ENCODE data around the gene BUD13. TPM values are rescaled to one million over a fixed set of nuclear protein-coding genes. Genes with fewer than 3 reads are reported as not detected.

The BUD13 gene
- total RNA-seq, 1 experiment from 2014 or later = 39.4 TPM

GRCh38 chr11:116776522-116776984 is 3.8 kb upstream of the BUD13 start:
- no peak for TF ChIP-seq EZH2 (IDR thresholded peaks at IDR 0.05; ENCODE audit: borderline replicate concordance, low read depth, low read length, poor library complexity, severe bottlenecking)
- TF ChIP-seq, protein P1, sequence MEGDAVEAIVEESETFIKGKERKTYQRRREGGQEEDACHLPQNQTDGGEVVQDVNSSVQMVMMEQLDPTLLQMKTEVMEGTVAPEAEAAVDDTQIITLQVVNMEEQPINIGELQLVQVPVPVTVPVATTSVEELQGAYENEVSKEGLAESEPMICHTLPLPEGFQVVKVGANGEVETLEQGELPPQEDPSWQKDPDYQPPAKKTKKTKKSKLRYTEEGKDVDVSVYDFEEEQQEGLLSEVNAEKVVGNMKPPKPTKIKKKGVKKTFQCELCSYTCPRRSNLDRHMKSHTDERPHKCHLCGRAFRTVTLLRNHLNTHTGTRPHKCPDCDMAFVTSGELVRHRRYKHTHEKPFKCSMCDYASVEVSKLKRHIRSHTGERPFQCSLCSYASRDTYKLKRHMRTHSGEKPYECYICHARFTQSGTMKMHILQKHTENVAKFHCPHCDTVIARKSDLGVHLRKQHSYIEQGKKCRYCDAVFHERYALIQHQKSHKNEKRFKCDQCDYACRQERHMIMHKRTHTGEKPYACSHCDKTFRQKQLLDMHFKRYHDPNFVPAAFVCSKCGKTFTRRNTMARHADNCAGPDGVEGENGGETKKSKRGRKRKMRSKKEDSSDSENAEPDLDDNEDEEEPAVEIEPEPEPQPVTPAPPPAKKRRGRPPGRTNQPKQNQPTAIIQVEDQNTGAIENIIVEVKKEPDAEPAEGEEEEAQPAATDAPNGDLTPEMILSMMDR (conservative IDR thresholded peaks at IDR 0.05; ENCODE audit: low read depth, low read length) = no peak
- POLR2A ChIA-PET (ENCODE audit: low non-redundant PET) = no interaction called here
- Histone ChIP-seq H3K9me3 (ENCODE audit: low read depth, low read length, poor library complexity, severe bottlenecking) (no peaks in the 10 kb centered on the region), H3K27ac (ENCODE audit: low read depth, low read length, poor library complexity, severe bottlenecking) (no peak overlapping the region), H3K36me3 (ENCODE audit: insufficient read depth, low read length, poor library complexity, severe bottlenecking) (peaks cover 39% of the 10 kb centered on the region), H3K4me3 (ENCODE audit: low read depth, low read length, poor library complexity, severe bottlenecking) (no peak overlapping the region), H3K27me3 (replicated peaks; ENCODE audit: insufficient read depth, low read depth, low read length, poor library complexity) (no peaks in the 10 kb centered on the region), H3K4me1 (ENCODE audit: insufficient read depth, low read length, poor library complexity, severe bottlenecking) (peaks cover 14% of the 10 kb centered on the region)
- DNase-seq (ENCODE audit: low spot score) = no peak
- CTCF ChIA-PET = no interaction called here
- no TSS peak for BruUV-seq (replicated peaks)
- intact Hi-C loops (cut with micrococcal nuclease; ENCODE audit: unreplicated experiment) = no loop called here

- ChIA-PET CTCF (no interaction called here), POLR2A (ENCODE audit: low non-redundant PET) (no interaction called here)
- TF ChIP-seq EZH2 (IDR thresholded peaks at IDR 0.05; ENCODE audit: borderline replicate concordance, low read depth, low read length, poor library complexity, severe bottlenecking) = no peak
- TF ChIP-seq, protein P1 (conservative IDR thresholded peaks at IDR 0.05; ENCODE audit: low read depth, low read length) = no peak
- Histone ChIP-seq H3K9me3 (ENCODE audit: low read depth, low read length, poor library complexity, severe bottlenecking) (no peaks in the 10 kb centered on the region), H3K4me3 (ENCODE audit: low read depth, low read length, poor library complexity, severe bottlenecking) (no peak overlapping the region), H3K27ac (ENCODE audit: low read depth, low read length, poor library complexity, severe bottlenecking) (no peak overlapping the region), H3K36me3 (ENCODE audit: insufficient read depth, low read length, poor library complexity, severe bottlenecking) (peaks cover 33% of the 10 kb centered on the region), H3K4me1 (ENCODE audit: insufficient read depth, low read length, poor library complexity, severe bottlenecking) (peaks cover 19% of the 10 kb centered on the region), H3K27me3 (replicated peaks; ENCODE audit: insufficient read depth, low read depth, low read length, poor library complexity) (no peaks in the 10 kb centered on the region)
- intact Hi-C loops (cut with micrococcal nuclease; ENCODE audit: unreplicated experiment) = no loop called here
- BruUV-seq (replicated peaks) = no TSS peak
- DNase-seq (ENCODE audit: low spot score) = no peak
Measured at GRCh38 chr11:116775975-116776374, 3.2 kb upstream of the BUD13 start.

DNA sequence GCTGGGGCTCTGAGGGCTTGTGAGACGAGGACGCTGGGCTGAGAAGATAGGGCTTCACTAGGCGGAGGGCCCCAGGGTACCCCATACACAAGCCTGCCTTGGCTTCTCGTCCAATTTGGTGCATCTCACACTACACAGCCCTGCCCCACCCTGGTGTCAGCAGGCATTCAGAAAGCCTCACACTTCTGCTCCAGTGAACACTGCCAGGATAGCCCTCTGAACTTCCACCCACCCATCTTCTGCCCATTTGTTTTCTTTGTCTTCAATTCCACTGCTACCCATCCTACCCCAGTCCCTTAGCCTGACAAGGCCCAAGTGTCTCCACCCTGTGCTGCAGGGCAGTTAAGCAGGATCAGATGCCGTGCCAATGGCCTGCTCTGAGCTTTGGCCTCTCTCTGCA is 1.9 kb upstream of the BUD13 start:
- intact Hi-C loops (cut with micrococcal nuclease; ENCODE audit: unreplicated experiment) = loop anchor here (5.0 kb wide), 1 partner anchor 333 kb away; no protein-coding TSS in a partner anchor
- CTCF ChIA-PET = no interaction called here
- no TSS peak for BruUV-seq (replicated peaks)

More for the DNA sequence above, 1.9 kb upstream of the BUD13 start:
- POLR2A ChIA-PET (ENCODE audit: low non-redundant PET) = no interaction called here
- DNase-seq (ENCODE audit: low spot score) = no peak
- H3K36me3 ChIP-seq (ENCODE audit: insufficient read depth, low read length, poor library complexity, severe bottlenecking) = peaks cover 25% of the 10 kb centered on the region
- no peak overlapping the region for H3K4me3 ChIP-seq (ENCODE audit: low read depth, low read length, poor library complexity, severe bottlenecking)
- no peaks in the 10 kb centered on the region for H3K27me3 ChIP-seq (replicated peaks; ENCODE audit: insufficient read depth, low read depth, low read length, poor library complexity)
- H3K9me3 ChIP-seq (ENCODE audit: low read depth, low read length, poor library complexity, severe bottlenecking) = no peaks in the 10 kb centered on the region
- H3K27ac ChIP-seq (ENCODE audit: low read depth, low read length, poor library complexity, severe bottlenecking) = no peak overlapping the region
- no peak for TF ChIP-seq EZH2 (IDR thresholded peaks at IDR 0.05; ENCODE audit: borderline replicate concordance, low read depth, low read length, poor library complexity, severe bottlenecking)
- TF ChIP-seq, protein P1 (conservative IDR thresholded peaks at IDR 0.05; ENCODE audit: low read depth, low read length) = no peak
- peaks cover 20% of the 10 kb centered on the region for H3K4me1 ChIP-seq (ENCODE audit: insufficient read depth, low read length, poor library complexity, severe bottlenecking)
